GM21528 (cell line): ENCODE results near the gene FAM120B.
"Not testable (repeated sequence)": the region's sequence is repeated elsewhere in the genome, so short reads cannot be mapped to it uniquely, and the experiment has no call there.

Experiments
- ATAC-seq: cut with Tn5 transposase; IDR thresholded peaks from one replicate; pipeline ENCODE4 v1.9.1; 2021; ENCODE audit warnings: mild to moderate bottlenecking, moderate library complexity; ENCODE audit not compliant: unreplicated experiment, low FRiP score

FAM120B gene

GRCh38 chr6:170372380-170373325 is 66.1 kb downstream of the FAM120B start:
- no peak for ATAC-seq

GRCh38 chr6:170374571-170375444 is 68.2 kb downstream of the FAM120B start:
- ATAC-seq: no peak

GRCh38 chr6:170375661-170376060 is 69.1 kb downstream of the FAM120B start:
- ATAC-seq: no peak

- no peak for ATAC-seq
These were observed 70.0 kb downstream of the FAM120B start for GRCh38 chr6:170376386-170377043.

- ATAC-seq: no peak
These were observed 71.9 kb downstream of the FAM120B start for GRCh38 chr6:170378502-170378901.

GRCh38 chr6:170381562-170381961 is 75.0 kb downstream of the FAM120B start:
- no peak for ATAC-seq

GRCh38 chr6:170383466-170384035 is 77.0 kb downstream of the FAM120B start:
- no peak for ATAC-seq

- no peak for ATAC-seq
These were observed 78.9 kb downstream of the FAM120B start for GRCh38 chr6:170385506-170385905.

GRCh38 chr6:170388113-170388512 is 81.6 kb downstream of the FAM120B start:
- ATAC-seq: no peak

- no peak for ATAC-seq
These were observed 86.5 kb downstream of the FAM120B start for GRCh38 chr6:170393033-170393432.

- no peak for ATAC-seq
These were observed 87.3 kb downstream of the FAM120B start for GRCh38 chr6:170393807-170394399.

GRCh38 chr6:170394980-170395379 is 88.4 kb downstream of the FAM120B start:
- no peak for ATAC-seq

GRCh38 chr6:170398743-170399369 is 92.3 kb downstream of the FAM120B start:
- not testable (repeated sequence) for ATAC-seq

- not testable (repeated sequence) for ATAC-seq
These were observed 93.5 kb downstream of the FAM120B start for GRCh38 chr6:170399955-170400558.

- no peak for ATAC-seq
These were observed 95.9 kb downstream of the FAM120B start for GRCh38 chr6:170402318-170403040.

GRCh38 chr6:170403451-170403850 is 96.9 kb downstream of the FAM120B start:
- ATAC-seq: no peak

- no peak for ATAC-seq
These were observed 97.5 kb downstream of the FAM120B start for GRCh38 chr6:170404036-170404435.

- ATAC-seq: no peak
These were observed 98.1 kb downstream of the FAM120B start for GRCh38 chr6:170404697-170405096.
